KMS-11 (cell line): ENCODE measurements around the gene SLC35G6.

Experiments used
- H2AFZ ChIP-seq: fragments of 200-600 bp; sonication (generic); 2 replicates; pipeline ENCODE4 v1.6.1; 2016; ENCODE audit warnings: antibody characterized with exemption, mixed run types, low read depth
- H3K27ac ChIP-seq: fragments of 200-600 bp; sonication (generic); 2 replicates; pipeline ENCODE4 v1.6.1; 2016; ENCODE audit warnings: mild to moderate bottlenecking, mixed run types
- H3K27me3 ChIP-seq: fragments of 200-600 bp; sonication (generic); 2 replicates; pipeline ENCODE4 v1.6.1; 2017; ENCODE audit warnings: mild to moderate bottlenecking, low read depth, mixed run types, moderate library complexity; ENCODE audit not compliant: insufficient read depth
- H3K36me3 ChIP-seq: fragments of 200-600 bp; sonication (generic); 2 replicates; pipeline ENCODE4 v1.6.1; 2017; ENCODE audit warnings: mild to moderate bottlenecking, mixed run types; ENCODE audit not compliant: insufficient read depth
- H3K4me1 ChIP-seq: fragments of 200-600 bp; sonication (generic); 2 replicates; pipeline ENCODE4 v1.6.1; 2016; ENCODE audit warnings: mild to moderate bottlenecking, low read depth, mixed run types; ENCODE audit not compliant: poor library complexity, severe bottlenecking
- H3K4me2 ChIP-seq: fragments of 200-600 bp; sonication (generic); 2 replicates; pipeline ENCODE4 v1.7.0; 2016; ENCODE audit warnings: mild to moderate bottlenecking, mixed run types
- H3K4me3 ChIP-seq: fragments of 200-600 bp; sonication (generic); IDR thresholded peaks from 2 replicates; pipeline ENCODE4 v1.6.1; 2017; ENCODE audit warnings: low read depth, low read length, mixed read lengths; ENCODE audit not compliant: insufficient read depth
- H3K79me2 ChIP-seq: fragments of 200-600 bp; sonication (generic); 2 replicates; pipeline ENCODE4 v1.6.1; 2016; ENCODE audit warnings: low read depth, mixed run types; ENCODE audit not compliant: insufficient read depth
- H3K9ac ChIP-seq: fragments of 200-600 bp; sonication (generic); 2 replicates; pipeline ENCODE4 v1.6.1; 2016; ENCODE audit warnings: mild to moderate bottlenecking, mixed run types
- H4K20me1 ChIP-seq: fragments of 200-600 bp; sonication (generic); 2 replicates; pipeline ENCODE4 v1.6.1; 2016; ENCODE audit warnings: mild to moderate bottlenecking, mixed run types; ENCODE audit not compliant: insufficient read depth
- TF ChIP-seq, protein P1 (sequence below): fragments of 200-600 bp; sonication (generic); conservative IDR thresholded peaks from 2 replicates; pipeline ENCODE4 v1.6.1; 2017; ENCODE audit warnings: low read depth, mild to moderate bottlenecking, antibody characterized with exemption, low read length, moderate library complexity, mixed read lengths

SLC35G6 gene

DNA sequence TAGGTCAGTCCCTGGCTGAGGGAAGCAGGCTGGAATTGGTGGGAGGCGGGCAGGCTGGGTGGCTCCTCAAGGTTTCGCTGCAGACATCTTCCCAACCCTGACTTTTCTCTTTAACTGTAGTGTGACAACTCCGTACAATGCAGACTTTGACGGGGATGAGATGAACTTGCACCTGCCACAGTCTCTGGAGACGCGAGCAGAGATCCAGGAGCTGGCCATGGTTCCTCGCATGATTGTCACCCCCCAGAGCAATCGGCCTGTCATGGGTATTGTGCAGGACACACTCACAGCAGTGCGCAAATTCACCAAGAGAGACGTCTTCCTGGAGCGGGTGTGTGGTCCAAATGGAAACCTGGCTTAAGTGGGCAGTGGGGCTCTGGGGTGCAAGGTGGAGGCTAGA is 17.9 kb downstream of the SLC35G6 start:
- Histone ChIP-seq H3K4me1 (no peaks in the 10 kb centered on the region), H3K4me2 (no peak overlapping the region), H3K4me3 (no peak overlapping the region), H4K20me1 (no peaks in the 10 kb centered on the region), H3K9ac (no peak overlapping the region), H3K27ac (no peak overlapping the region), H2AFZ (no peak overlapping the region), H3K79me2 (no peaks in the 10 kb centered on the region), H3K27me3 (no peaks in the 10 kb centered on the region), H3K36me3 (no peaks in the 10 kb centered on the region)
- TF ChIP-seq, protein P1, sequence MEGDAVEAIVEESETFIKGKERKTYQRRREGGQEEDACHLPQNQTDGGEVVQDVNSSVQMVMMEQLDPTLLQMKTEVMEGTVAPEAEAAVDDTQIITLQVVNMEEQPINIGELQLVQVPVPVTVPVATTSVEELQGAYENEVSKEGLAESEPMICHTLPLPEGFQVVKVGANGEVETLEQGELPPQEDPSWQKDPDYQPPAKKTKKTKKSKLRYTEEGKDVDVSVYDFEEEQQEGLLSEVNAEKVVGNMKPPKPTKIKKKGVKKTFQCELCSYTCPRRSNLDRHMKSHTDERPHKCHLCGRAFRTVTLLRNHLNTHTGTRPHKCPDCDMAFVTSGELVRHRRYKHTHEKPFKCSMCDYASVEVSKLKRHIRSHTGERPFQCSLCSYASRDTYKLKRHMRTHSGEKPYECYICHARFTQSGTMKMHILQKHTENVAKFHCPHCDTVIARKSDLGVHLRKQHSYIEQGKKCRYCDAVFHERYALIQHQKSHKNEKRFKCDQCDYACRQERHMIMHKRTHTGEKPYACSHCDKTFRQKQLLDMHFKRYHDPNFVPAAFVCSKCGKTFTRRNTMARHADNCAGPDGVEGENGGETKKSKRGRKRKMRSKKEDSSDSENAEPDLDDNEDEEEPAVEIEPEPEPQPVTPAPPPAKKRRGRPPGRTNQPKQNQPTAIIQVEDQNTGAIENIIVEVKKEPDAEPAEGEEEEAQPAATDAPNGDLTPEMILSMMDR: no peak

- H2AFZ ChIP-seq: no peak overlapping the region
- no peak overlapping the region for H3K27ac ChIP-seq
- TF ChIP-seq, protein P1: no peak
- H3K4me2 ChIP-seq: no peak overlapping the region
- H3K27me3 ChIP-seq: no peaks in the 10 kb centered on the region
- no peak overlapping the region for H3K9ac ChIP-seq
- H3K79me2 ChIP-seq: no peaks in the 10 kb centered on the region
- H3K4me3 ChIP-seq: no peak overlapping the region
- no peaks in the 10 kb centered on the region for H3K36me3 ChIP-seq
- no peaks in the 10 kb centered on the region for H4K20me1 ChIP-seq
- no peaks in the 10 kb centered on the region for H3K4me1 ChIP-seq
Observed at GRCh38 chr17:7501729-7502128, 20.5 kb downstream of the SLC35G6 start.

DNA sequence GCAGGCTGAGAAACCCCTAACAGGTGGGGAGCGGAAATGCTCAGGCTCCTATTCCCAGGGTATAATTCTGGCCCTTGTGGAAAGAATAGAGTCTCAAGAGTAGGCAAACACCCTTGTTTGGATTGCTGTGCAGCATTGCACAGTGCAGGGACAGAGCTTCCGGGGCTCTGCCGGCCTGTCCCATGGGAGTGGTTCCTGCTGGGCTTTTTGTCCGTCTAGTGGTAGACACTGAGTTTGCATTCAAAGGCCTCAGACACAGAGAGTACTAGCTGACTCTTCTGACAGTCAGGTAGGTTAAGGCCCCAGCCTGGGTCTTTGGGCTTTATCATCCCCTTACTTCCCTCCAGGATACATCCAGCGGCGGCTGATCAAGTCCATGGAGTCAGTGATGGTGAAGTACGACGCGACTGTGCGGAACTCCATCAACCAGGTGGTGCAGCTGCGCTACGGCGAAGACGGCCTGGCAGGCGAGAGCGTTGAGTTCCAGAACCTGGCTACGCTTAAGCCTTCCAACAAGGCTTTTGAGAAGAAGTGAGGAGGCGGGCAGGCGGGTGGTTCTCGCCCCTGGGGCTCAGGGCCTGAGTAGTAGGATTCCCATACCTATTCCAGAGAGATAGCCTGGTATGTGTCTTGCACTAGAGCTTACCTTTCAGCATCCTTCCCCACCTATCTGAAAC is 21.1 kb downstream of the SLC35G6 start:
- no peaks in the 10 kb centered on the region for H3K27me3 ChIP-seq
- no peaks in the 10 kb centered on the region for H4K20me1 ChIP-seq
- no peaks in the 10 kb centered on the region for H3K36me3 ChIP-seq
- no peaks in the 10 kb centered on the region for H3K79me2 ChIP-seq
- H2AFZ ChIP-seq: no peak overlapping the region
- H3K4me1 ChIP-seq: no peaks in the 10 kb centered on the region
- H3K4me3 ChIP-seq: no peak overlapping the region
- no peak overlapping the region for H3K4me2 ChIP-seq
- TF ChIP-seq, protein P1: no peak
- no peak overlapping the region for H3K27ac ChIP-seq
- no peak overlapping the region for H3K9ac ChIP-seq

- Histone ChIP-seq H3K4me1 (no peaks in the 10 kb centered on the region), H2AFZ (no peak overlapping the region), H3K27me3 (no peaks in the 10 kb centered on the region), H3K27ac (no peak overlapping the region), H3K79me2 (no peaks in the 10 kb centered on the region), H3K9ac (no peak overlapping the region), H3K36me3 (no peaks in the 10 kb centered on the region), H3K4me3 (no peak overlapping the region), H3K4me2 (no peak overlapping the region), H4K20me1 (no peaks in the 10 kb centered on the region)
- TF ChIP-seq, protein P1: no peak
Observed at GRCh38 chr17:7502987-7503386, 21.7 kb downstream of the SLC35G6 start.
